ENCODE measurements around the gene CLPTM1.

GRCh38 chr19:44942067-44942571 is 13.1 kb upstream of the CLPTM1 start, which contains the start of gene APOC4:
- no peak for TF ChIP-seq ZNF318 (IDR thresholded peaks at IDR 0.05; ENCODE audit: borderline replicate concordance in 1 of 2, low read depth in 1 of 2)
- TF ChIP-seq, protein P1, sequence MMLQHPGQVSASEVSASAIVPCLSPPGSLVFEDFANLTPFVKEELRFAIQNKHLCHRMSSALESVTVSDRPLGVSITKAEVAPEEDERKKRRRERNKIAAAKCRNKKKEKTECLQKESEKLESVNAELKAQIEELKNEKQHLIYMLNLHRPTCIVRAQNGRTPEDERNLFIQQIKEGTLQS (IDR thresholded peaks at IDR 0.05), result no peak
- TF ChIP-seq, protein P1 (CRISPR knock-in tag; conservative IDR thresholded peaks at IDR 0.05), result no peak
- TF ChIP-seq SPI1 (IDR thresholded peaks at IDR 0.05; ENCODE audit: borderline replicate concordance, low read depth, low read length), result no peak
- TF ChIP-seq, protein P2, sequence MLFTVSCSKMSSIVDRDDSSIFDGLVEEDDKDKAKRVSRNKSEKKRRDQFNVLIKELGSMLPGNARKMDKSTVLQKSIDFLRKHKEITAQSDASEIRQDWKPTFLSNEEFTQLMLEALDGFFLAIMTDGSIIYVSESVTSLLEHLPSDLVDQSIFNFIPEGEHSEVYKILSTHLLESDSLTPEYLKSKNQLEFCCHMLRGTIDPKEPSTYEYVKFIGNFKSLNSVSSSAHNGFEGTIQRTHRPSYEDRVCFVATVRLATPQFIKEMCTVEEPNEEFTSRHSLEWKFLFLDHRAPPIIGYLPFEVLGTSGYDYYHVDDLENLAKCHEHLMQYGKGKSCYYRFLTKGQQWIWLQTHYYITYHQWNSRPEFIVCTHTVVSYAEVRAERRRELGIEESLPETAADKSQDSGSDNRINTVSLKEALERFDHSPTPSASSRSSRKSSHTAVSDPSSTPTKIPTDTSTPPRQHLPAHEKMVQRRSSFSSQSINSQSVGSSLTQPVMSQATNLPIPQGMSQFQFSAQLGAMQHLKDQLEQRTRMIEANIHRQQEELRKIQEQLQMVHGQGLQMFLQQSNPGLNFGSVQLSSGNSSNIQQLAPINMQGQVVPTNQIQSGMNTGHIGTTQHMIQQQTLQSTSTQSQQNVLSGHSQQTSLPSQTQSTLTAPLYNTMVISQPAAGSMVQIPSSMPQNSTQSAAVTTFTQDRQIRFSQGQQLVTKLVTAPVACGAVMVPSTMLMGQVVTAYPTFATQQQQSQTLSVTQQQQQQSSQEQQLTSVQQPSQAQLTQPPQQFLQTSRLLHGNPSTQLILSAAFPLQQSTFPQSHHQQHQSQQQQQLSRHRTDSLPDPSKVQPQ (CRISPR knock-in tag; IDR thresholded peaks at IDR 0.05; ENCODE audit: borderline replicate concordance), result no peak
- no peak for TF ChIP-seq SIN3B (IDR thresholded peaks at IDR 0.05; ENCODE audit: low read depth)
- no peak for TF ChIP-seq TEAD4 (IDR thresholded peaks at IDR 0.05; ENCODE audit: low read length)
- no peak for TF ChIP-seq TEAD4 (CRISPR knock-in tag; IDR thresholded peaks at IDR 0.05; ENCODE audit: borderline replicate concordance)
- no peak for TF ChIP-seq RBM39 (optimal IDR thresholded peaks at IDR 0.05; ENCODE audit: low read depth, low read length)

Measured in K562 (cell line).